Coronary artery (tissue), 2 donors: Measurements from ENCODE around the gene CEP43.

Experiments used
- DNase-seq: peaks from one replicate; pipeline ENCODE4 v3.0.0-alpha.2; 2017; ENCODE audit warnings: low spot score
- H3K27ac ChIP-seq, 2 donors: fragments of 200-600 bp; sonication (generic); one replicate each; pipeline ENCODE4 v1.5.1; 2016 to 2019
- H3K4me3 ChIP-seq: fragments of 200-600 bp; sonication (generic); 2 replicates; pipeline ENCODE4 v1.5.1; 2016; ENCODE audit warnings: mild to moderate bottlenecking, moderate library complexity
- CTCF ChIP-seq: fragments of 200-600 bp; sonication (generic); IDR thresholded peaks from one replicate; pipeline ENCODE4 v1.5.1; 2019; ENCODE audit warnings: antibody characterized with exemption

The CEP43 gene

GRCh38 chr6:167013946-167014345, 14.7 kb downstream of the CEP43 start:
- no peak for DNase-seq
- no peak overlapping the region for H3K27ac ChIP-seq
- no peak overlapping the region for H3K4me3 ChIP-seq
- TF ChIP-seq CTCF: no peak

- TF ChIP-seq CTCF: no peak
- Histone ChIP-seq H3K4me3 (no peak overlapping the region), H3K27ac (no peak overlapping the region)
- DNase-seq: no peak
These were observed 16.1 kb downstream of the CEP43 start for GRCh38 chr6:167015302-167015701.

GRCh38 chr6:167020206-167020605, 21.0 kb downstream of the CEP43 start:
- Histone ChIP-seq H3K4me3 (no peak overlapping the region), H3K27ac (no peak overlapping the region)
- no peak for TF ChIP-seq CTCF
- no peak for DNase-seq

- TF ChIP-seq CTCF: no peak
- Histone ChIP-seq H3K4me3 (no peak overlapping the region), H3K27ac (no peak overlapping the region)
- no peak for DNase-seq
These were observed 28.1 kb downstream of the CEP43 start for GRCh38 chr6:167027308-167027707.

GRCh38 chr6:167027772-167028171, 28.6 kb downstream of the CEP43 start:
- DNase-seq: no peak

GRCh38 chr6:167030222-167031072, 31.2 kb downstream of the CEP43 start:
- TF ChIP-seq CTCF: no peak
- DNase-seq: no peak
- Histone ChIP-seq H3K27ac (no peak overlapping the region), H3K4me3 (no peak overlapping the region)

More at GRCh38 chr6:167027772-167028171, 28.6 kb downstream of the CEP43 start:
- H3K27ac ChIP-seq: no peak overlapping the region
- no peak overlapping the region for H3K4me3 ChIP-seq
- no peak for TF ChIP-seq CTCF

- Histone ChIP-seq H3K4me3 (no peak overlapping the region), H3K27ac (no peak overlapping the region)
- DNase-seq: no peak
- TF ChIP-seq CTCF: no peak
These were observed 32.0 kb downstream of the CEP43 start for GRCh38 chr6:167031082-167031709.
